ENCODE data around the gene CMC4. TPM values are rescaled to one million over a fixed set of nuclear protein-coding genes. Genes with fewer than 3 reads are reported as not detected.

Gene CMC4
- total and polyA plus RNA-seq, 2 of the 4 experiments (the other 2 are of a cell fraction) = 6.4 to 8.4 TPM

DNA sequence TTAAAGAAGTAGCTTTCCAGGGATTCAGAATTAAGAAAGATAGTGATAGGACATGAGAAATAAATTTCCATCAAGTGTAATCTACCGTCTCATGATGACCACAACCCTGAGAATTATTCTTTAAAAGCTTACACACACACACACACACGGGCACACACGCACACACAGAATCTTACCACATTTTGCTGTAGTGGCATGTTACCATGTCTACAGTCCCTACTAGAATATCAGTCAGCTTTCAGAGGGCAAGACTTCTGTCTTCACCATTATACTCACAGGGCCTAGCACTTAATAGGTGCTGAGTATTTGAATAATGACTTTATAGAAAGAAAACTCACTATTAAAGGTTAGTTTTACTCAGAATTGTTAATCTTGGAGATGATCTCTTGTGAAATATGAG lies 15.4 kb downstream of the CMC4 start:
- H2AFZ ChIP-seq (replicated peaks; ENCODE audit: low read length, poor library complexity) = no peak overlapping the region
- POLR2A ChIA-PET (ENCODE audit: unreplicated experiment) = no interaction called here
- H3K27me3 ChIP-seq (ENCODE audit: control insufficient read depth, insufficient read depth, low read length) = no peaks in the 10 kb centered on the region
- no peak overlapping the region for H3K4me3 ChIP-seq (ENCODE audit: insufficient read depth, low read depth, low read length)
- H3K56ac ChIP-seq (ENCODE audit: extremely low read depth, insufficient read depth, low read length) = no peak overlapping the region
- H3K9me1 ChIP-seq (ENCODE audit: insufficient read depth, low read length) = no peaks in the 10 kb centered on the region
- H4K91ac ChIP-seq (ENCODE audit: insufficient read depth, low read depth, low read length) = no peak overlapping the region
- no CpG with 5 or more reads among the region's 3 CpGs for WGBS, 2 experiments (ENCODE audit: extremely low coverage in 2 of 2, insufficient read length in 1 of 2)
- CTCF ChIA-PET = no interaction called here
- no peak overlapping the region for H3K14ac ChIP-seq (replicated peaks; ENCODE audit: low read depth, low read length)
- H3K4me2 ChIP-seq (ENCODE audit: low read depth, low read length) = no peak overlapping the region
- no peak overlapping the region for H2BK120ac ChIP-seq (ENCODE audit: low read depth, low read length)
- H2AK5ac ChIP-seq (ENCODE audit: low read depth, low read length) = no peak overlapping the region
- H2BK5ac ChIP-seq (ENCODE audit: low read depth, low read length, poor library complexity, severe bottlenecking) = no peak overlapping the region
- H3K79me1 ChIP-seq (ENCODE audit: low read depth in 1 of 2, low read length in 2 of 2) = no peaks in the 10 kb centered on the region
- H3K4me1 ChIP-seq (ENCODE audit: control insufficient read depth, insufficient read depth, low read length) = no peaks in the 10 kb centered on the region
- no peaks in the 10 kb centered on the region for H4K20me1 ChIP-seq (ENCODE audit: insufficient read depth, low read length)
- peaks cover 2% of the 10 kb centered on the region; the same call in 1 of the 2 replicates for H3K36me3 ChIP-seq (ENCODE audit: control insufficient read depth, insufficient read depth, low read length)
- H3K9ac ChIP-seq (ENCODE audit: low read depth, low read length) = no peak overlapping the region
- no peak overlapping the region for H4K5ac ChIP-seq (ENCODE audit: low read depth, low read length)
- intact Hi-C loops (cut with micrococcal nuclease) (no loop called here), in situ Hi-C loops (cut with MboI; ENCODE audit: low sequenced_read_pairs) (loop anchor here (5.0 kb wide), 1 partner anchor 73 kb away; no protein-coding TSS in a partner anchor), dilution Hi-C loops (cut with HindIII; ENCODE audit: low sequenced_read_pairs, unreplicated experiment) (no loop called here)
- H3K9me3 ChIP-seq (ENCODE audit: control insufficient read depth, insufficient read depth, low read length) = no peaks in the 10 kb centered on the region
- no peak overlapping the region for H3K4ac ChIP-seq (ENCODE audit: low read depth, low read length)
- H3K23ac ChIP-seq (ENCODE audit: low read depth, low read length) = no peak overlapping the region
- no peak overlapping the region for H2AK9ac ChIP-seq (replicated peaks; ENCODE audit: low read depth, low read length, poor library complexity)
- DNase-seq = no peak
- no peak for ATAC-seq (ENCODE audit: low read depth)
- H3K18ac ChIP-seq (ENCODE audit: low read depth, low read length) = no peak overlapping the region
- BruUV-seq (replicated peaks) = no TSS peak
- no peak overlapping the region for H3K27ac ChIP-seq (ENCODE audit: insufficient read depth, low read length)
- no peak overlapping the region for H2BK15ac ChIP-seq (ENCODE audit: low read depth, low read length)
- H4K8ac ChIP-seq (ENCODE audit: low read depth in 2 of 2, low read length in 2 of 2) = no peak overlapping the region
- H2BK20ac ChIP-seq (ENCODE audit: low read depth, low read length) = no peak overlapping the region
- TF ChIP-seq CEBPB (IDR thresholded peaks at IDR 0.05; ENCODE audit: low read depth, low read length) (no peak), RAD21 (IDR thresholded peaks at IDR 0.05; ENCODE audit: low read length) (no peak), NFE2L2 (IDR thresholded peaks at IDR 0.05; ENCODE audit: low read depth, low read length) (no peak), SMC3 (IDR thresholded peaks at IDR 0.05; ENCODE audit: low read depth, low read length) (no peak), MAFK (IDR thresholded peaks at IDR 0.05; ENCODE audit: low read depth, low read length) (no peak), POLR2A (IDR thresholded peaks at IDR 0.05; ENCODE audit: low read depth, low read length) (no peak), CHD1 (IDR thresholded peaks at IDR 0.05; ENCODE audit: low read depth, low read length) (no peak), BHLHE40 (IDR thresholded peaks at IDR 0.05; ENCODE audit: low read depth, low read length) (no peak), MXI1 (IDR thresholded peaks at IDR 0.05; ENCODE audit: borderline replicate concordance, low read depth, low read length) (no peak), RCOR1 (IDR thresholded peaks at IDR 0.05; ENCODE audit: insufficient replicate concordance, low read length) (no peak), FOS (IDR thresholded peaks at IDR 0.05; ENCODE audit: low read depth, low read length) (no peak), MAZ (IDR thresholded peaks at IDR 0.05; ENCODE audit: borderline replicate concordance, low read depth, low read length) (no peak), RFX5 (IDR thresholded peaks at IDR 0.05; ENCODE audit: low read depth, low read length) (no peak)
- TF ChIP-seq, protein P1, sequence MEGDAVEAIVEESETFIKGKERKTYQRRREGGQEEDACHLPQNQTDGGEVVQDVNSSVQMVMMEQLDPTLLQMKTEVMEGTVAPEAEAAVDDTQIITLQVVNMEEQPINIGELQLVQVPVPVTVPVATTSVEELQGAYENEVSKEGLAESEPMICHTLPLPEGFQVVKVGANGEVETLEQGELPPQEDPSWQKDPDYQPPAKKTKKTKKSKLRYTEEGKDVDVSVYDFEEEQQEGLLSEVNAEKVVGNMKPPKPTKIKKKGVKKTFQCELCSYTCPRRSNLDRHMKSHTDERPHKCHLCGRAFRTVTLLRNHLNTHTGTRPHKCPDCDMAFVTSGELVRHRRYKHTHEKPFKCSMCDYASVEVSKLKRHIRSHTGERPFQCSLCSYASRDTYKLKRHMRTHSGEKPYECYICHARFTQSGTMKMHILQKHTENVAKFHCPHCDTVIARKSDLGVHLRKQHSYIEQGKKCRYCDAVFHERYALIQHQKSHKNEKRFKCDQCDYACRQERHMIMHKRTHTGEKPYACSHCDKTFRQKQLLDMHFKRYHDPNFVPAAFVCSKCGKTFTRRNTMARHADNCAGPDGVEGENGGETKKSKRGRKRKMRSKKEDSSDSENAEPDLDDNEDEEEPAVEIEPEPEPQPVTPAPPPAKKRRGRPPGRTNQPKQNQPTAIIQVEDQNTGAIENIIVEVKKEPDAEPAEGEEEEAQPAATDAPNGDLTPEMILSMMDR (conservative IDR thresholded peaks at IDR 0.05; ENCODE audit: low read depth, low read length) = no peak
- TF ChIP-seq, protein P2, sequence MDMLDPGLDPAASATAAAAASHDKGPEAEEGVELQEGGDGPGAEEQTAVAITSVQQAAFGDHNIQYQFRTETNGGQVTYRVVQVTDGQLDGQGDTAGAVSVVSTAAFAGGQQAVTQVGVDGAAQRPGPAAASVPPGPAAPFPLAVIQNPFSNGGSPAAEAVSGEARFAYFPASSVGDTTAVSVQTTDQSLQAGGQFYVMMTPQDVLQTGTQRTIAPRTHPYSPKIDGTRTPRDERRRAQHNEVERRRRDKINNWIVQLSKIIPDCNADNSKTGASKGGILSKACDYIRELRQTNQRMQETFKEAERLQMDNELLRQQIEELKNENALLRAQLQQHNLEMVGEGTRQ (IDR thresholded peaks at IDR 0.05; ENCODE audit: low read depth, low read length) = no peak
- TF ChIP-seq, protein P3, sequence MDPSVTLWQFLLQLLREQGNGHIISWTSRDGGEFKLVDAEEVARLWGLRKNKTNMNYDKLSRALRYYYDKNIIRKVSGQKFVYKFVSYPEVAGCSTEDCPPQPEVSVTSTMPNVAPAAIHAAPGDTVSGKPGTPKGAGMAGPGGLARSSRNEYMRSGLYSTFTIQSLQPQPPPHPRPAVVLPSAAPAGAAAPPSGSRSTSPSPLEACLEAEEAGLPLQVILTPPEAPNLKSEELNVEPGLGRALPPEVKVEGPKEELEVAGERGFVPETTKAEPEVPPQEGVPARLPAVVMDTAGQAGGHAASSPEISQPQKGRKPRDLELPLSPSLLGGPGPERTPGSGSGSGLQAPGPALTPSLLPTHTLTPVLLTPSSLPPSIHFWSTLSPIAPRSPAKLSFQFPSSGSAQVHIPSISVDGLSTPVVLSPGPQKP (IDR thresholded peaks at IDR 0.05; ENCODE audit: borderline replicate concordance, low read depth, low read length) = no peak
